HCT116 (cell line): ENCODE results near the gene CCDC85B. TPM values are rescaled to one million over a fixed set of nuclear protein-coding genes. Genes with fewer than 3 reads are reported as not detected.

Experiments
- ATAC-seq: fragments of 200-7000 bp; cut with Tn5 transposase; 2 replicates; pipeline ENCODE4 v1.9.1; 2020; ENCODE audit warnings: mild to moderate bottlenecking, moderate library complexity
- BruUV-seq: library from RNA; stranded (reverse); fragments of 400-500 nt; replicated peaks from 2 replicates; lab custom pipeline; 2021; lab: Mats Ljungman, UMichigan
- CTCF ChIA-PET: fragments of 300-600 bp; sonication (Branson Sonifier 250); formaldehyde crosslinking; loops from one replicate; lab custom pipeline; 2021; ENCODE audit warnings: antibody characterized with exemption; lab: Charles Lee
- POLR2A ChIA-PET: fragments of 300-600, 350-600 bp; sonication (Branson Sonifier 250); formaldehyde crosslinking; loops from one replicate; lab custom pipeline; 2021; ENCODE audit warnings: antibody characterized with exemption; lab: Charles Lee
- RAD21 ChIA-PET, 2 experiments: fragments of 300-600 bp; sonication (Branson Sonifier 250); formaldehyde crosslinking; loops; one replicate each; lab custom pipeline; 2023; ENCODE audit warnings: low total read pairs in 2 of 2; ENCODE audit not compliant: uncharacterized antibody in 2 of 2, unreplicated experiment in 2 of 2, low non-redundant PET in 1 of 2; lab: Charles Lee
- DNase-seq: peaks from one replicate; pipeline ENCODE4 v3.0.0-alpha.2; 2010; ENCODE audit warnings: low read depth, low spot score
- H2AFZ ChIP-seq: fragments of 200-600 bp; shearing (Covaris generic), sonication (generic); 2 replicates; pipeline ENCODE4 v1.6.1; 2017; ENCODE audit warnings: low read depth, mixed run types, mixed read lengths, antibody characterized with exemption, low read length; ENCODE audit not compliant: poor library complexity, severe bottlenecking
- H3K27ac ChIP-seq: 2 replicates; pipeline ENCODE4 v1.5.1; 2012; ENCODE audit warnings: low read depth, low read length
- H3K27me3 ChIP-seq: fragments of 200-600 bp; sonication (generic); 2 replicates; pipeline ENCODE4 v1.6.1; 2016; ENCODE audit warnings: mixed run types, low read length, mixed read lengths; ENCODE audit not compliant: insufficient read depth
- H3K36me3 ChIP-seq, 2 experiments: fragments of 200-500 bp in 1 of 2; fragments of 200-600 bp in 1 of 2; sonication (Bioruptor generic) in 1 of 2; sonication (generic) in 1 of 2; 2 replicates each; pipeline versions ENCODE4 v1.5.1 to v1.6.1; 2014 to 2016; ENCODE audit warnings: low read length in 2 of 2, inconsistent platforms in 1 of 2, mixed read lengths in 1 of 2, mixed run types in 1 of 2; ENCODE audit not compliant: insufficient read depth in 2 of 2, control insufficient read depth in 1 of 2
- H3K4me1 ChIP-seq, 2 experiments: fragments of 200-600 bp in 1 of 2; sonication (generic) in 1 of 2; 2 replicates each; pipeline versions ENCODE4 v1.5.1 to v1.6.1; 2012 to 2017; ENCODE audit warnings: low read length in 2 of 2, inconsistent platforms in 1 of 2, mild to moderate bottlenecking in 1 of 2, mixed read lengths in 1 of 2, mixed run types in 1 of 2, moderate library complexity in 1 of 2; ENCODE audit not compliant: insufficient read depth in 2 of 2, control insufficient read depth in 1 of 2
- H3K4me2 ChIP-seq: fragments of 200-600 bp; sonication (generic); 2 replicates; pipeline ENCODE4 v1.6.1; 2017; ENCODE audit warnings: mixed run types, low read length, mixed read lengths
- H3K4me3 ChIP-seq, 2 experiments: fragments of 200-600 bp in 1 of 2; sonication (generic) in 1 of 2; replicated peaks in 1 of 2; 2 replicates each; pipeline ENCODE4 v1.5.1; 2011 to 2016; ENCODE audit warnings: low read length in 2 of 2, control low read depth in 1 of 2, low read depth in 1 of 2, mild to moderate bottlenecking in 1 of 2, mixed read lengths in 1 of 2, mixed run types in 1 of 2
- H3K79me2 ChIP-seq: fragments of 200-600 bp; sonication (generic); 2 replicates; pipeline ENCODE4 v1.6.1; 2017; ENCODE audit warnings: mild to moderate bottlenecking, mixed run types, low read length, moderate library complexity, mixed read lengths; ENCODE audit not compliant: insufficient read depth
- H3K9ac ChIP-seq: fragments of 200-600 bp; sonication (generic); 2 replicates; pipeline ENCODE4 v1.6.1; 2016; ENCODE audit warnings: low read length, mixed read lengths
- H3K9me2 ChIP-seq: fragments of 200-600 bp; sonication (generic), shearing (Covaris generic); 2 replicates; pipeline ENCODE4 v1.6.1; 2017; ENCODE audit warnings: mixed run types, mild to moderate bottlenecking, moderate library complexity; ENCODE audit not compliant: insufficient read depth
- H3K9me3 ChIP-seq, 2 experiments: fragments of 200-500 bp in 1 of 2; fragments of 200-600 bp in 1 of 2; sonication (Bioruptor generic) in 1 of 2; sonication (generic) in 1 of 2; 2 replicates each; pipeline ENCODE4 v1.6.1; 2014 to 2017; ENCODE audit warnings: low read length in 2 of 2, mixed read lengths in 2 of 2, inconsistent platforms in 1 of 2, low read depth in 1 of 2, mild to moderate bottlenecking in 1 of 2, mixed run types in 1 of 2, moderate library complexity in 1 of 2; ENCODE audit not compliant: control insufficient read depth in 1 of 2, insufficient read depth in 1 of 2
- H4K20me1 ChIP-seq: fragments of 200-600 bp; sonication (generic), shearing (Covaris generic); 2 replicates; pipeline ENCODE4 v1.6.1; 2017; ENCODE audit warnings: mixed run types, mild to moderate bottlenecking, moderate library complexity; ENCODE audit not compliant: insufficient read depth
- ATF3 ChIP-seq: IDR thresholded peaks from 2 replicates; pipeline ENCODE4 v1.6.1; 2012
- CBX3 ChIP-seq: IDR thresholded peaks from 2 replicates; pipeline ENCODE4 v1.6.1; 2012; ENCODE audit warnings: low read depth
- CEBPB ChIP-seq: IDR thresholded peaks from 2 replicates; pipeline ENCODE4 v1.6.1; 2012; ENCODE audit warnings: low read depth
- CTCF ChIP-seq, 3 experiments: fragments of 200-600 bp in 1 of 3; sonication (generic) in 1 of 3; IDR thresholded peaks in 2 of 3; conservative IDR thresholded peaks in 1 of 3; 2 replicates each; pipeline ENCODE4 v1.5.1; 2012 to 2017; ENCODE audit warnings: low read depth in 2 of 3, low read length in 2 of 3, antibody characterized with exemption in 1 of 3, borderline replicate concordance in 1 of 3, control low read depth in 1 of 3, mild to moderate bottlenecking in 1 of 3, mixed read lengths in 1 of 3, mixed run types in 1 of 3, moderate library complexity in 1 of 3; ENCODE audit not compliant: insufficient read depth in 1 of 3
- EGR1 ChIP-seq: IDR thresholded peaks from 2 replicates; pipeline ENCODE4 v1.6.1; 2012; ENCODE audit warnings: low read depth
- ELF1 ChIP-seq: IDR thresholded peaks from 2 replicates; pipeline ENCODE4 v1.6.1; 2012; ENCODE audit warnings: low read depth, borderline replicate concordance
- JUND ChIP-seq: IDR thresholded peaks from 2 replicates; pipeline ENCODE4 v1.6.1; 2012
- MAX ChIP-seq: IDR thresholded peaks from 2 replicates; pipeline ENCODE4 v1.6.1; 2012
- POLR2A ChIP-seq: IDR thresholded peaks from 2 replicates; pipeline ENCODE4 v1.7.0; 2011; ENCODE audit warnings: borderline replicate concordance; ENCODE audit not compliant: insufficient read depth, insufficient read length; ENCODE audit errors: extremely low read depth
- SIN3A ChIP-seq: IDR thresholded peaks from 2 replicates; pipeline ENCODE4 v1.6.1; 2012; ENCODE audit warnings: low read depth
- SP1 ChIP-seq: IDR thresholded peaks from 2 replicates; pipeline ENCODE4 v1.6.1; 2012; ENCODE audit warnings: low read depth
- SRF ChIP-seq: IDR thresholded peaks from 2 replicates; pipeline ENCODE4 v1.6.1; 2012; ENCODE audit warnings: low read depth
- TCF7L2 ChIP-seq: IDR thresholded peaks from 2 replicates; pipeline ENCODE4 v1.7.0; 2011; ENCODE audit warnings: borderline replicate concordance, inconsistent platforms; ENCODE audit not compliant: insufficient read depth, insufficient read length; ENCODE audit errors: extremely low read depth
- YY1 ChIP-seq: IDR thresholded peaks from 2 replicates; pipeline ENCODE4 v1.6.1; 2011; ENCODE audit warnings: low read length, low read depth, moderate library complexity, mild to moderate bottlenecking; ENCODE audit not compliant: insufficient replicate concordance; ENCODE audit errors: extremely low read depth
- ZBTB33 ChIP-seq: IDR thresholded peaks from 2 replicates; pipeline ENCODE4 v1.6.1; 2011; ENCODE audit warnings: mild to moderate bottlenecking, low read length, moderate library complexity; ENCODE audit not compliant: insufficient replicate concordance; ENCODE audit errors: extremely low read depth
- ZFX ChIP-seq: fragments of 450-650 bp; IDR thresholded peaks from 2 replicates; pipeline ENCODE4 v1.6.1; 2017
- ZNF274 ChIP-seq: fragments of 200-500 bp; sonication (Bioruptor generic); IDR thresholded peaks from 2 replicates; pipeline ENCODE4 v1.6.1; 2014; ENCODE audit warnings: mild to moderate bottlenecking, low read depth, low read length, inconsistent platforms
- intact Hi-C: fragments of 100-400 bp; cut with micrococcal nuclease; formaldehyde crosslinking; loops from 2 replicates; pipeline ENCODE4 v1.10.0; 2022
- total RNA-seq: library from RNA; stranded (reverse); gene quantifications from one replicate; pipeline ENCODE4 v1.2.1, GENCODE V29; 2021; ENCODE audit not compliant: unreplicated experiment
- TF ChIP-seq, protein P1 (sequence below): IDR thresholded peaks from 2 replicates; pipeline ENCODE4 v1.6.1; 2012; ENCODE audit warnings: low read depth

The CCDC85B gene
- total RNA-seq, 1 experiment from 2014 or later: 84.3 TPM

- CTCF ChIA-PET: interaction anchor here (0.9 to 1.2 kb wide), 4 partner anchors 9 to 16 kb away, joined by 5 to 6 read pairs (median 6); partner anchors contain the start of genes CCDC85B and FIBP
- H3K4me1 ChIP-seq: peaks cover 51 to 85% of the 10 kb centered on the region in 2 experiments
- RAD21 ChIA-PET: no interaction called here
- H3K27me3 ChIP-seq: no peaks in the 10 kb centered on the region
- H3K4me2 ChIP-seq: peak within 1 kb of the TSS; percentile 71
- intact Hi-C loops: loop anchor here (1.0 kb wide), 1 partner anchor 16 kb away; no protein-coding TSS in a partner anchor
- peak within 1 kb of the TSS; percentile 99 for H3K9ac ChIP-seq
- H3K9me3 ChIP-seq: no peaks in the 10 kb centered on the region
- peaks cover 6 to 38% of the 10 kb centered on the region in 2 experiments; a peak in 3 of 4 replicates for H3K36me3 ChIP-seq
- peak within 1 kb of the TSS; percentile 99 for H3K27ac ChIP-seq
- H3K79me2 ChIP-seq: peaks cover 57% of the 10 kb centered on the region
- peak within 1 kb of the TSS; percentile 90 to 98 for H3K4me3 ChIP-seq
- H2AFZ ChIP-seq: no peak within 1 kb of the TSS
- no TSS peak for BruUV-seq
- ATAC-seq: peak; percentile 79
- peaks cover 23% of the 10 kb centered on the region; the same call in 1 of the 2 replicates for H4K20me1 ChIP-seq
- POLR2A ChIA-PET: interaction anchor here (1.2 to 10.9 kb wide), 5 partner anchors 10 to 41 kb away, joined by 6 to 124 read pairs (median 30); partner anchors contain the start of genes CCDC85B, FIBP and MUS81
- peak; percentile 97 for DNase-seq
- no peaks in the 10 kb centered on the region for H3K9me2 ChIP-seq
- no peak for TF ChIP-seq SP1
- TF ChIP-seq ZBTB33: peak; percentile 36
- TF ChIP-seq MAX: no peak
- no peak for TF ChIP-seq ZNF274
- TF ChIP-seq ELF1: no peak
- peak; percentile 97 for TF ChIP-seq POLR2A
- no peak for TF ChIP-seq SRF
- no peak for TF ChIP-seq CTCF (IDR thresholded peaks at IDR 0.05 in 2 of 3, conservative IDR thresholded peaks at IDR 0.05 in 1 of 3; ENCODE audit: borderline replicate concordance in 1 of 3, insufficient read depth in 1 of 3, low read depth in 2 of 3, low read length in 2 of 3)
- TF ChIP-seq ZFX: peak; percentile 39; the same call in 1 of the 2 replicates
- TF ChIP-seq EGR1: no peak
- no peak for TF ChIP-seq JUND
- no peak for TF ChIP-seq SIN3A
- no peak for TF ChIP-seq ATF3
- peak; percentile 4 for TF ChIP-seq YY1
- TF ChIP-seq TCF7L2: peak; percentile 50
- TF ChIP-seq CEBPB: no peak
- TF ChIP-seq CBX3: no peak
- TF ChIP-seq, protein P1, sequence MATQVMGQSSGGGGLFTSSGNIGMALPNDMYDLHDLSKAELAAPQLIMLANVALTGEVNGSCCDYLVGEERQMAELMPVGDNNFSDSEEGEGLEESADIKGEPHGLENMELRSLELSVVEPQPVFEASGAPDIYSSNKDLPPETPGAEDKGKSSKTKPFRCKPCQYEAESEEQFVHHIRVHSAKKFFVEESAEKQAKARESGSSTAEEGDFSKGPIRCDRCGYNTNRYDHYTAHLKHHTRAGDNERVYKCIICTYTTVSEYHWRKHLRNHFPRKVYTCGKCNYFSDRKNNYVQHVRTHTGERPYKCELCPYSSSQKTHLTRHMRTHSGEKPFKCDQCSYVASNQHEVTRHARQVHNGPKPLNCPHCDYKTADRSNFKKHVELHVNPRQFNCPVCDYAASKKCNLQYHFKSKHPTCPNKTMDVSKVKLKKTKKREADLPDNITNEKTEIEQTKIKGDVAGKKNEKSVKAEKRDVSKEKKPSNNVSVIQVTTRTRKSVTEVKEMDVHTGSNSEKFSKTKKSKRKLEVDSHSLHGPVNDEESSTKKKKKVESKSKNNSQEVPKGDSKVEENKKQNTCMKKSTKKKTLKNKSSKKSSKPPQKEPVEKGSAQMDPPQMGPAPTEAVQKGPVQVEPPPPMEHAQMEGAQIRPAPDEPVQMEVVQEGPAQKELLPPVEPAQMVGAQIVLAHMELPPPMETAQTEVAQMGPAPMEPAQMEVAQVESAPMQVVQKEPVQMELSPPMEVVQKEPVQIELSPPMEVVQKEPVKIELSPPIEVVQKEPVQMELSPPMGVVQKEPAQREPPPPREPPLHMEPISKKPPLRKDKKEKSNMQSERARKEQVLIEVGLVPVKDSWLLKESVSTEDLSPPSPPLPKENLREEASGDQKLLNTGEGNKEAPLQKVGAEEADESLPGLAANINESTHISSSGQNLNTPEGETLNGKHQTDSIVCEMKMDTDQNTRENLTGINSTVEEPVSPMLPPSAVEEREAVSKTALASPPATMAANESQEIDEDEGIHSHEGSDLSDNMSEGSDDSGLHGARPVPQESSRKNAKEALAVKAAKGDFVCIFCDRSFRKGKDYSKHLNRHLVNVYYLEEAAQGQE: no peak
Measured at GRCh38 chr11:65900125-65900898, 9.8 kb downstream of the CCDC85B start, which contains the start of gene FOSL1. Gene FOSL1, minus strand, starts transcription at chr11:65900388. Its CDS starts 49 bp downstream, at chr11:65900339.
